ENCODE data around the gene CCL16.
"Not testable (repeated sequence)": the region's sequence is repeated elsewhere in the genome, so short reads cannot be mapped to it uniquely, and the experiment has no call there.

Gene CCL16

GRCh38 chr17:35984140-35984539 lies 2.8 kb upstream of the CCL16 start:
- no peak for DNase-seq

- DNase-seq, result no peak
Measured at GRCh38 chr17:35982409-35983191, 1.3 kb upstream of the CCL16 start.

- no peak for DNase-seq
Measured at GRCh38 chr17:35981908-35982330, 622 bp upstream of the CCL16 start.

- no peak for DNase-seq
Measured at GRCh38 chr17:35978346-35978745, 3.0 kb downstream of the CCL16 start.

GRCh38 chr17:35977509-35977908 lies 3.8 kb downstream of the CCL16 start:
- DNase-seq, result no peak

GRCh38 chr17:35973333-35974260 lies 7.7 kb downstream of the CCL16 start:
- DNase-seq, result no peak

GRCh38 chr17:35972945-35973332 lies 8.4 kb downstream of the CCL16 start:
- DNase-seq, result no peak

- no peak for DNase-seq
Measured at GRCh38 chr17:35972535-35972934, 8.8 kb downstream of the CCL16 start.

- no peak for DNase-seq
Measured at GRCh38 chr17:35972066-35972465, 9.2 kb downstream of the CCL16 start.

GRCh38 chr17:35969558-35970380 lies 11.5 kb downstream of the CCL16 start:
- DNase-seq, result peak; percentile 22

GRCh38 chr17:35968520-35969054 lies 12.7 kb downstream of the CCL16 start:
- no peak for DNase-seq

GRCh38 chr17:35965272-35965671 lies 16.0 kb downstream of the CCL16 start:
- no peak for DNase-seq

GRCh38 chr17:35963663-35964062 lies 17.6 kb downstream of the CCL16 start:
- DNase-seq, result no peak

- DNase-seq, result no peak
Measured at GRCh38 chr17:35953720-35954119, 27.6 kb downstream of the CCL16 start.

- DNase-seq, result no peak
Measured at GRCh38 chr17:35949401-35949800, 31.9 kb downstream of the CCL16 start.

GRCh38 chr17:35948092-35948491 lies 33.2 kb downstream of the CCL16 start:
- DNase-seq, result no peak

GRCh38 chr17:35947156-35947585 lies 34.1 kb downstream of the CCL16 start:
- peak; percentile 38 for DNase-seq

GRCh38 chr17:35944151-35944550 lies 37.1 kb downstream of the CCL16 start:
- no peak for DNase-seq

- DNase-seq, result no peak
Measured at GRCh38 chr17:35943537-35943936, 37.8 kb downstream of the CCL16 start, which contains the start of gene LYZL6. LYZL6 (minus strand) TSS chr17:35943713; CDS start chr17:35939356, 4,357 bp downstream.

- DNase-seq, result no peak
Measured at GRCh38 chr17:35942588-35943186, 38.6 kb downstream of the CCL16 start.

GRCh38 chr17:35938492-35938891 lies 42.8 kb downstream of the CCL16 start:
- not testable (repeated sequence) for DNase-seq

GRCh38 chr17:35936063-35936462 lies 45.2 kb downstream of the CCL16 start:
- DNase-seq, result no peak

Data from NCI-H226 (cell line).